GM10847 (cell line): Measurements from ENCODE around the gene BLM.

Experiments used
- POLR2A ChIP-seq: IDR thresholded peaks from 2 replicates; pipeline ENCODE4 v1.6.1; 2011; ENCODE audit not compliant: insufficient read length; ENCODE audit errors: extremely low read depth

Gene BLM

DNA sequence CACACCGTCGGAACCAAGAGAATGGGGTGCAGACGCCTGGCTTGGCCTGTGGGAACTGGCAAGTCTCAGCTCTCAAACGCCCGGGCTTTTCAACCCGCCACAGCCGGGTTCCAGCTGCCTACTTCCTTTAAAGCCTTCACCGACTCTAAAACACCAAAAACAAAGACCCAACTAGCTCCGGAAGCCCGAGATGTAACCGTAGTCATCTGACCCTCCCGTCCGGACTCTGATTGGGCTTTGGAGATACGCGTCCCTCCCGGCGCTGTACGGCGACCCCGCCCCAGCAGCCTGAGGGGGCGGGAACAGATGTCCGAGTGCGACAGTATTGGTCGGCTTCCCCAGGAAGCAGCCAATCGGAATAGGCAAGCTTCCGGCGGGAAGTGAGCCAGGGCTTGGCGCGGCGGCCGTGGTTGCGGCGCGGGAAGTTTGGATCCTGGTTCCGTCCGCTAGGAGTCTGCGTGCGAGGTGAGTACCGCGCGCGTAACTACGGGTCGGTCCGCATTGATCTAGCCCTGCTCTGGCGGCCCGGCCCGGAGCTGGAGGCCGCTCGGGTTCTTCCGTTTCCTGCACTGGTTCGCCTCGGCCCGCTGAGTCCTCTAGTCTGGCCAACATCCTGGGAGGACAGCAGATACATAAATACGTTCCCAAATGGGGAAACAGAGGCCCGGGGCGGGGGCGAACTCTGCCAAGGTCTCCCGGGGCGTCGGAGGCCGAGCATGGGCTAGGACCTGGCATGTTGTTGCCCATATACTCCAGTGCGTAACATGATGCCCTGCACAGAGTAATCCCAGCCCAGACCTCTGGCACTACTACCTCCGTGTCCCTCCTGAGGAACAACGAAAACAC, at the start of gene BLM:
Gene BLM, plus strand, starts transcription at position 371 of the 846 bp plus-strand sequence. CDS start 30,047 bp downstream, outside the sequence.
- peak; percentile 64 for TF ChIP-seq POLR2A

DNA sequence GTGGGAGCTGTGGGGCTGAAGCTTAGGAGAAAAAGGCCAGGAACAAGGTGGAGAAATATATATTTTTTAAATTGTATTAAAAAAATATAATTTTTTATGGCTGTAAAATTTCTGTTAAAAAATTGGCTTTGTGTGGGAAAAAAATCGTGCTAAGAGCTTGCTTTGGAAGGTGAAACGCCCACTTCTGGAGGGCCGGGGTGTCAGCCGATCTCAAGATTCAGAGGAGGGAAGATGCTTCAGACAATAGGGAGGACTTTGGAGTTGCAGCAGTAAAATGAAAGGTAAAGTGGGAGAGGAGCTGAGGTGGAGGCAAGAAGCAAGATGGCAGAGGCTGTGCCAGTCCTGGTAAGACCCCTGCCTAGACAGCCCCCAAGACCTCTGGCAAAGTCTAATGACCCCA, 45.9 kb upstream of the BLM start:
- TF ChIP-seq POLR2A, result no peak

GRCh38 chr15:90674476-90674875, 42.7 kb upstream of the BLM start:
- TF ChIP-seq POLR2A, result no peak

GRCh38 chr15:90675464-90675863, 41.7 kb upstream of the BLM start:
- TF ChIP-seq POLR2A, result no peak

DNA sequence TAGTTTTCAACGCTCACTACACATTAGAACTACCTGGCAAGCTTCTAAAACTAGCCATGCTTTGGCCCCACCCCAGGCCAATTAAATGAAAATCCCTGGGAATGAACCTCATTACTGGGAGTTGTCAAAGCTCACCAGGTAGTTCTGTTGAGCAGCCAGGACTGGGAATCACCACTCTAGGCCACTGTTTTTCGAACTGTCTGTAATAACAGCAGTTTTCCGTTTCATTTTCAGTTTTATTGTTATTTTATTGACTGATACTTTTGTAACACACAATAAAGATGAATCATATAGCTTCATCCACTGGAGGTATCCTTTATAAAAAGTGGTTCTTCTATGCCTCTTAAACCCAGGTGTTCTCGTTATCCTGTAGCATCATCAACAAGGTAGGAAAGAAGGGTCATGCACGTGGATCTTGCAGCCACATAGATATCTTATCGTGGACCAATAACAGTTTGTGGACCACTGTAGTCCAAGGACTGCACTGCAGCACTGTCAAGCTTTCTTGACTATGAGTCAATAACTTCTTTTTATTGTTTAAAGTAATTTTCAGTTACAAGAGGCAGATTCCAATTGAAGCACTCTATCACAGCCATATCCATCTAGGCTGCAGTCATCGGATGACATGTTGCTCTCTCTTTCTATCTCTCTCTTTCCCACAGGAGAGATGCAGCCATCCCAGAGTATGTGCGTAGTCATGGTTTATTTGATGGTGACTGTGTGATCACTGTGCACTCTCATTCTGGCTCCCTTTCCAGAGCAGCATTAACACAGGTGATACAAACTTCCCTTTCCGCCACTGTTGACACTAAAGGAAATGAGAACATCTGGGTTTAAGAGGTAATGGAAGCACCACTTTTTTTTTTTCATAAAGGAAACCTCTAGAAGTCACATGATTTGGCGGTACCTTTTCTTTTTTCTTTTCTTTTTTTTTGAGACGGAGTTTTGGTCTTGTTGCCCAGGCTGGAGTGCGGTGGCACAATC, 39.0 kb upstream of the BLM start:
- no peak for TF ChIP-seq POLR2A

GRCh38 chr15:90679959-90680358, 37.2 kb upstream of the BLM start:
- no peak for TF ChIP-seq POLR2A

DNA sequence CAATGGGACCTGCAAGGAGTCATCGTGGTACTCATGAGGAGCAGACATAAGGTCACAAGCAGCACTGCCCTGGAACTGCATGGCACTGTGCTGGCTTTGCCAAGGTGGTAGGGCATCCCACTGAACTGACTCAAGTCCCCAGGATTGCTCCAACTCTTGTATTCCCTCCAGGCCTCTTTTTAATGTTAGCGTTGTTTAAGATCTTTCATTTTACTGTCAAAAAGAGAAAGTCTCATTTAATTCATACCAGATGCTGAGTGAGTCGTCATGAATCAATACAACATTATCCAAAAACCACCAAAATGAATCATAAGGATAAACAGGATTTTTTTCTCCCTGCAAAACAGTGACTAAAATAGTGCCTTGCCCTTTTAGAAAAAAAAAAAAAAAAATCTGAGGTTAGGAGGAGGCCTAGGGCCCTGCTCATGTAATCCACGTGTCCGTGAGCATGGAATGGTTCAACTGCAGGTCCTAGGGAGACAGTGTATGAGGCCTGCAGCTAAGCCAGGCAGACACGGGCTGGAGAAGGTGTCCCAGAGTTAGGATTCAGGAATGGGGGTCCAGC, 36.7 kb upstream of the BLM start:
- TF ChIP-seq POLR2A, result no peak

- no peak for TF ChIP-seq POLR2A
Observed at GRCh38 chr15:90681056-90681455, 36.1 kb upstream of the BLM start.

DNA sequence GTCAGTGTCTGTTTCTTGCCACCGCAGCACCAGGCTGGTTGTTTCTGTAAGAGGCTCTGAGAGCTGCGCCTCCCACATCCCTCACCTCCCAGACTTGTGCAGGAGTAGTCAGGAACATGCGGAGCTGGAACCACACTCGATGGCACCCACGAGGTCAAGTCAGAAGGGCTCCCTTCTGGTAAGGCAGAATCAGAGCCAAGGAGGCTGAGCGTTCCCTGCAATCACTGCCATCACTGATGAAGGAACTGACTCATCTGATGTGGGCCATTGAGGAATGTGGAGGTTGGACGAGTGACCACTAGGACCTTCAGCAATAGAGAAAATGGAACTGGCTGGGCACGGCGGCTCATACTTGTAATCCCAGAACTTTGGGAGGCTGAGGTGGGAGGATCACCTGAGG, 35.7 kb upstream of the BLM start:
- no peak for TF ChIP-seq POLR2A

DNA sequence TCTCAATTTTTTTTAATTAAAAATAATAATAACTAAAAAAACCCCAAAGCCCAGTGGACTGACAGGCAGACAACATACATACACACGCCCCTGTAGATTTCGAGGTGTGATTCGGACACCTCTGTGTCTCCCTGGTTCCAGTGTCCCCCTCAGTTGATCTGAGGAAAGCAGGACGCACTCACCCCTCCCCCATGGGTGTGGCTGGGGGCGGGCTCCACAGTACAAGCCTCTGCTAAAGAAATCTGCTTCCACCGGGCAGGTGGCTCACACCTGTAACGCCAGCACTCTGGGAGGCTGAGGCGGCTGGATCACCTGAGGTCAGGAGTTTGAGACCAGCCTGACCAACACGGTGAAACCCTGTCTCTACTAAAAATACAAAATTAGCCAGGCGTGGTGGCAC, 33.8 kb upstream of the BLM start:
- TF ChIP-seq POLR2A, result no peak

GRCh38 chr15:90683876-90684275, 33.3 kb upstream of the BLM start:
- TF ChIP-seq POLR2A, result no peak

DNA sequence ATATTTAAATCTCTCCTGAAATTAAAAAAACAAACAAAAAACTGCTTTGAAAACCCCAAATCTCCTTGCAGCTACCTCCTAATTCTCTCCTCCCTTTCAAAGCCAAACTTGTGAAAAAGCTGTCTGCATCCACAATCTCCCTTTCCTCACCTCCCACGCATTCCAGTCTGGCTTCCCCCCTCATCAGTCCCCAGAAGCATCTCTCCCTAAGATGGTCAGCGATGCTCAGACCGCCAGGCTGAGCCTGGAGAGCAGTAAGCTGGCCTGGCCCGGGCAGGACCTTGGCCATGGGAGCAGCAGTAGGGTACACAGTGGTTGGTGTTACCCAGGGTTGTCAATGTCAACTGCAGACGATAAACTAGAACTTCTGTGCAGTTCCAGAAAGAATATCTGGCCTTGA, 32.9 kb upstream of the BLM start:
- TF ChIP-seq POLR2A, result no peak

- TF ChIP-seq POLR2A, result no peak
Observed at GRCh38 chr15:90685591-90686434, 31.3 kb upstream of the BLM start.

DNA sequence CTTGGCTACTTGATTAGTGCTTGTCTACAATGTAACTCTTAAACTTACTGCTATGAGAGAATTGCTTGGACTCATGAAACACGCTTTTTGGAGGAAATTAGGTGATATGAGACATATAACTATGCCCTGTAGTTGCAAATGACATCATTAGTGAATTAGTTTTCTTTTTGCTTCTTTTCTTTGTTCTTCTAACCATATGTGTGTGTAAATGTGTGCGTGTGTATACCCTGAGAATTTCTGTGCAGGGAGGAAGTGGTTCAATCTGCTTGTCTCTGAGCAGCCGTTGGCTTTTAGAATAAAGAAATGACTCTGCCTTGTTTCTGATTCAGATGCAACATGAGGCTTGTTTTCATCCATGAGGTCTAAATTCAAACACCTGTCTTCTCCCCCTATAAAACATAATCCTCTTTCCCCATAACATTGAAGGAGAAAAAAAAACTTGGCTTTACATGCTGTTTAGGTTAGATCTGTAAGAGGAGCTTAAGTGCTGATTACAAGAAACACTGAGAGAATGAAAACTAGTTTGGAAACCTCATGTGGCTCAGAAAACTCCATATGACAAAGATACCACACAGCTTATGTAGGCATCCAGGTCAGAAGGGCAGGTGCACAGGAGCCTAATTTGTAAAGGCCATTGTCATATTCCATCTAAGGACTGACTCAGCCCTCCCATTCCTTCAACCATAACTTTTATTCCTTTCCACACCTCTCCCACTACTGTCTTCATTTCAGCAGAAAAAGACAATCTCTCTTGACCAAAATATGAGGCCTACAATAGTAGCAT, 30.5 kb upstream of the BLM start:
- TF ChIP-seq POLR2A, result no peak

DNA sequence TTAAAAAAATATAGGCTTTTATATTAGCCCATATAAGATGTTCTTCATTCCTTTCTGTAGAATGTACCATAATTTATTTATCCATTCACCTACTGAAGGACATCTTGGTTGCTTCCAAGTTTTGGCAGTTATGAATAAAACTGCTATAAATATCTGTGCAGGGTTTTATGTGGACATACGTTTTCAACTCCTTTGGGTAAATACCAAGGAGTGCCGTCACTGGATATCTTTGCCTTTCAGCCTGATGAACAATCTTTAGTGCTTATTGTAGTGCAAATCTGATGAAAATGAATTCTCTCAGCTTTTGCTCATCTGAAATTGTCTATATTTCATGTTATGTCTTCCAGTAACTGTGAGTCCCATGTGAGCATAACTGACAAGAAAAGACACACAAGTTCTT, 26.6 kb upstream of the BLM start:
- no peak for TF ChIP-seq POLR2A
